NK-92 treated with Interleukin-12 subunit alpha and Interleukin-12 subunit beta, amount 100 ng/mL, for 24 hours (cell line): ENCODE measurements around the gene C2orf72.

Experiments
- DNase-seq: peaks from one replicate; lab custom pipeline; 2025; lab: John Stamatoyannopoulos, UW

C2orf72 gene

DNA sequence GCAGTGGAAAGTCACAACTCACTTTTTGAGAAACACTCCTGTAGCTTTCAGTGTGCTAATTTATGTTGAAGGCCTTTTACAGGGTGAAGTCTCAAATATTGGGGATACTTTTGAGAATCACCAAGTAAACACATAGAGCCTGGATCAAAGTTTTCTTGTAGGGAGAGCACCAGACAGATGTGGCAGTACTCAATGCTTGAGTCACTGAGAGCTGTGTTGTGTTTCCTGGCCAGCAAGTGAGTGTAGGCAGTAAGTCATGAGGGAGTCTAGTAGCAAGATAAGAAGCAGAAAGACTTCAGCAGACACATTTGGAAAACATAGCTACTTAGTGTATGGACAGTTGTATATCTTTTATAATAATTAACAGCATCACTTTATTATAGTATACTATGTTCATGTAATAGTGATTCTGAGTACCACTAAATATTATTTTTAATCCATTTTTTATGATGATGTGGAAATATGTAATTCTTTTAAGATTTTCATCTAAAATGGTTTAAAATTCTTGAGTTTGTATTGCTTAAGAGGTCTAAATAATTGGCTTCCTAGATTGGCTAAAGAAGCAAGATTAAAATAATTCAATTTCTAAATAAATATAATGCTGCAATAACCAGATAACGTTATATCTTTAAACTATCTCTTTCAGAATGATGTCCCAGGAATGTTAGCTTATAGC, 32.2 kb downstream of the C2orf72 start:
- peak; percentile 11 for DNase-seq

DNA sequence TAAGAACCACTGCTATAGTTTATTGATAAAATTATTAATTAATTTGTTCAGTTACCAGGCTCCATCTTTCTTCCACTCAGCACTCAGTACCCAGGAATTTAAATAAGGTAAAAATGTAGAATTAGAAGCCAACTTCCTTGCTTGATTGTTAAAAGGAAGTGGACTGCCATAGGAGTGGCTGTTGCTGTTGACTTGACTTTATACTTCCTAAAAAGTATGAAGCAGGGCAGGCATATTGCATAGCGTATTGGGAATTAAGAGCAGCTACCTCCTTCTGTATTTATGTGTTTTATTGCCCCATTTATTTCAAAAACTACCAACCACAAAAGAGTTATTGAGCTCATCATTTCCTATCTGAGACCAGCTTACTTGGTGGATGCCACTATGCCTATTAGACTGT, 47.2 kb downstream of the C2orf72 start:
- no peak for DNase-seq

GRCh38 chr2:231088754-231089153, 51.4 kb downstream of the C2orf72 start:
- no peak for DNase-seq

- DNase-seq = no peak
These were observed 56.6 kb downstream of the C2orf72 start for GRCh38 chr2:231093933-231094332.

DNA sequence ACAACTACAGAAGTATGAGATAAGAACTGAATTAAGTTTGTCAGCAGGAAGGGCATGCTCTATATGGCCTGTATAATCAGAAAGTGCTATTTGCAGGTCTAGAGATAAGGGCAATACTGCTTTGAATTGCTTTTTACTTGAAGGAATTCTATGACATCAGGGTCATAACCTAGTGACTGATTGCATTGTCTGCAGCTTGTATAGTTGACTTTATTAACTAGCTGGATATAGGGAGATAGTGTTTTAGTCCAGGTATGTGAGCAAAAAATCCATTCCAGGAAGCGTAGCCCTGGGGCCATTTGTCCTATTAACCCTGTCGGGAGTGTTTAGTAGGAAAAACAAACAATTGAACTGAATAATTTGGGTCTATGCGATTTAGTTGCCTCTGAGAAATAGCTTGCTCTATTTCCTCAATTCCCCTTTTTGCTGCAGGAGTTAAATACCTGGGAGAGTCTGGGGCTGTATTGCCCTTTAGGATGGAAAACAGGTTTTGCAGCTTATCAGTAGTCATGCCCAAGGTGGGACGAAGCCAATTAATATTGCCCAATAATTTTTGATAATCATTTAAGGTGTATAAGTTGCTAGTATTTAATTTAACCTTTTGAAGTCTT, 57.5 kb downstream of the C2orf72 start:
- no peak for DNase-seq
